PC-3 (cell line): ENCODE results near the gene RGMB. TPM values are rescaled to one million over a fixed set of nuclear protein-coding genes. Genes with fewer than 3 reads are reported as not detected.

Source experiments
- ATAC-seq: fragments of 200-7000 bp; cut with Tn5 transposase; 2 replicates; pipeline ENCODE4 v1.9.1; 2020; ENCODE audit warnings: mild to moderate bottlenecking, moderate library complexity
- BruUV-seq: library from RNA; stranded (reverse); fragments of 400-500 nt; replicated peaks from 2 replicates; lab custom pipeline; 2021; lab: Mats Ljungman, UMichigan
- CTCF ChIA-PET: fragments of 300-600 bp; sonication (Branson Sonifier 250); formaldehyde crosslinking; loops from one replicate; lab custom pipeline; 2022; ENCODE audit warnings: antibody characterized with exemption; lab: Charles Lee
- POLR2A ChIA-PET: fragments of 300-600 bp; sonication (Branson Sonifier 250); formaldehyde crosslinking; loops from one replicate; lab custom pipeline; 2022; ENCODE audit warnings: antibody characterized with exemption; ENCODE audit not compliant: unreplicated experiment; lab: Charles Lee
- DNase-seq: peaks from one replicate; pipeline ENCODE4 v3.0.0-alpha.2; 2015
- H2AFZ ChIP-seq: fragments of 300-600 bp; sonication (generic); 2 replicates; pipeline ENCODE4 v1.6.0; 2016; ENCODE audit warnings: antibody characterized with exemption, low read length
- H3F3A ChIP-seq: fragments of 300-600 bp; sonication (generic); one replicate; pipeline ENCODE4 v1.6.0; 2017; ENCODE audit warnings: antibody characterized with exemption, low read length, control low read depth, mild to moderate bottlenecking; ENCODE audit not compliant: unreplicated experiment
- H3K27ac ChIP-seq: fragments of 300-600 bp; sonication (generic); 2 replicates; pipeline ENCODE4 v1.5.1; 2016; ENCODE audit warnings: mild to moderate bottlenecking, low read length
- H3K27me3 ChIP-seq: fragments of 300-600 bp; sonication (generic); 2 replicates; pipeline ENCODE4 v1.6.1; 2016; ENCODE audit warnings: low read length, mixed read lengths
- H3K36me3 ChIP-seq: fragments of 300-600 bp; sonication (generic); 2 replicates; pipeline ENCODE4 v1.6.1; 2016; ENCODE audit warnings: low read depth, mixed run types, low read length, mixed read lengths
- H3K4me1 ChIP-seq: fragments of 300-600 bp; sonication (generic); 2 replicates; pipeline ENCODE4 v1.5.1; 2016; ENCODE audit warnings: low read length; ENCODE audit not compliant: insufficient read depth
- H3K4me2 ChIP-seq: fragments of 300-600 bp; sonication (generic); 2 replicates; pipeline ENCODE4 v1.6.0; 2016; ENCODE audit warnings: low read length
- H3K4me3 ChIP-seq: fragments of 300-600 bp; sonication (generic); 2 replicates; pipeline ENCODE4 v1.5.1; 2016; ENCODE audit warnings: mild to moderate bottlenecking, low read length, mixed read lengths
- H3K79me2 ChIP-seq: fragments of 300-600 bp; sonication (generic); 2 replicates; pipeline ENCODE4 v1.6.1; 2017; ENCODE audit warnings: low read length, mixed read lengths
- H3K9ac ChIP-seq: fragments of 300-600 bp; sonication (generic); 2 replicates; pipeline ENCODE4 v1.6.0; 2016; ENCODE audit warnings: mild to moderate bottlenecking, low read length
- H3K9me2 ChIP-seq: fragments of 300-600 bp; sonication (generic); replicated peaks from 2 replicates; pipeline ENCODE4 v1.6.1; 2016; ENCODE audit warnings: mixed run types, low read length, mixed read lengths
- H3K9me3 ChIP-seq: fragments of 300-600 bp; sonication (generic); 2 replicates; pipeline ENCODE4 v1.6.1; 2016; ENCODE audit warnings: low read length, mixed read lengths
- H4K20me1 ChIP-seq: fragments of 300-600 bp; sonication (generic); 2 replicates; pipeline ENCODE4 v1.6.1; 2016; ENCODE audit warnings: low read length, mixed read lengths
- CTCF ChIP-seq: fragments of 300-600 bp; sonication (generic); conservative IDR thresholded peaks from 2 replicates; pipeline ENCODE4 v1.5.1; 2017; ENCODE audit warnings: antibody characterized with exemption, low read depth, mild to moderate bottlenecking, low read length
- EZH2 ChIP-seq: fragments of 300-600 bp; sonication (generic); IDR thresholded peaks from one replicate; pipeline ENCODE4 v1.6.1; 2017; ENCODE audit warnings: antibody characterized with exemption, mild to moderate bottlenecking, low read length; ENCODE audit not compliant: unreplicated experiment
- EZH2phosphoT487 ChIP-seq: fragments of 300-600 bp; sonication (generic); IDR thresholded peaks from 2 replicates; pipeline ENCODE4 v1.6.1; 2018; ENCODE audit warnings: mild to moderate bottlenecking, antibody characterized with exemption, low read length, borderline replicate concordance
- intact Hi-C: fragments of 100-400 bp; cut with micrococcal nuclease; formaldehyde crosslinking; loops from 2 replicates; pipeline ENCODE4 v1.9.0; 2023
- total RNA-seq: library from RNA; depleted of rRNA; stranded (reverse); fragments of >200 nt; gene quantifications from 2 replicates; pipeline ENCODE4 v1.2.3, GENCODE V29; 2014

RGMB gene
- total RNA-seq, 1 experiment from 2014 or later = 31.1 TPM

DNA sequence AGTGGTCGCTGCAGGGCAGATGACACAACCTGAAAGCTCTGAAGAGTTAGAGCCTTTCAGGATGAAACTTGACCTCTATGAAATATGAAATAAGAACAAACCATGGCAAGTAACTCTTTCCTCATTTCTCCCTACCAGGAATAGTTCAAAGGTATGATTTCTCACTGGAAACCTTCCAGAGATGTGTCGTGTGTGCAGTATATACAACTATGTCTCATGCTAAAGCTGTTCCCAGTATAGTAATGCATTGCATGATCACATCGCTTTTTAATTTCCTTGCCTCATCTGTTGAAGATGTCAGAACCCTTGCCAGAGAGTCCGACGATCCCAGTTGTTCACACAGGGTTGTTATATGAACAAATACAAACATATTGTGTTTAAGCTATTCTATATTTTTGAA lies 45.8 kb upstream of the RGMB start:
- H3K36me3 ChIP-seq = no peaks in the 10 kb centered on the region
- intact Hi-C loops = no loop called here
- no peak overlapping the region for H3K9ac ChIP-seq
- H3F3A ChIP-seq = no peaks in the 10 kb centered on the region
- CTCF ChIA-PET = no interaction called here
- POLR2A ChIA-PET = no interaction called here
- H3K79me2 ChIP-seq = no peaks in the 10 kb centered on the region
- DNase-seq = no peak
- no peaks in the 10 kb centered on the region for H3K9me2 ChIP-seq
- TF ChIP-seq EZH2phosphoT487 (no peak), EZH2 (no peak), CTCF (no peak)
- no peak overlapping the region for H3K4me3 ChIP-seq
- H2AFZ ChIP-seq = no peak overlapping the region; the same call in 1 of the 2 replicates
- no peaks in the 10 kb centered on the region for H4K20me1 ChIP-seq
- no peaks in the 10 kb centered on the region for H3K4me1 ChIP-seq
- H3K27me3 ChIP-seq = no peaks in the 10 kb centered on the region
- H3K4me2 ChIP-seq = no peak overlapping the region
- no peaks in the 10 kb centered on the region for H3K9me3 ChIP-seq
- H3K27ac ChIP-seq = no peak overlapping the region
- ATAC-seq = no peak
- BruUV-seq = no TSS peak

DNA sequence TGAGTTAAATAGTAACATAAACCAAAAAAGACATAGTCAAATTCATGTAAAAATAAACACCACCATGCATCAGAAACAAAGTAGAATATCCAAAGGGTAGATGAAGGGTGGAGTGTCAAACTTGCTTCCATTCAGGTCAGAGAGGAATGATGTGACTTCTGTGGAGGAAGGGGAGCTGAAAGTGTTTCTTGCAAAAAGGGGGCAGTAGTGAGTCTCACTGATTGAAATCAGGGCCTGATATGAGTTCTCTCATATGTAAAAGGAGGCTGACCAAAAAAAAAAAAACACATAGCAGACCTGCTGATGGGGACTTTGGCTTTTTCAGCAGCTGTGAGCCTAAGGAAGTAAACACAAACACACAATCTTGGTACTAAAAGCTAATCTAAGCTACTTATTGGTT lies 38.8 kb upstream of the RGMB start:
- no TSS peak for BruUV-seq
- Histone ChIP-seq H3K9ac (no peak overlapping the region), H4K20me1 (no peaks in the 10 kb centered on the region), H3K27me3 (no peaks in the 10 kb centered on the region), H3K36me3 (no peaks in the 10 kb centered on the region), H3K27ac (no peak overlapping the region), H3K4me2 (no peak overlapping the region), H3K4me3 (no peak overlapping the region), H3F3A (no peaks in the 10 kb centered on the region), H2AFZ (no peak overlapping the region), H3K79me2 (no peaks in the 10 kb centered on the region), H3K9me2 (no peaks in the 10 kb centered on the region), H3K9me3 (no peaks in the 10 kb centered on the region), H3K4me1 (peaks cover 9% of the 10 kb centered on the region; the same call in 1 of the 2 replicates)
- intact Hi-C loops = no loop called here
- ATAC-seq = no peak
- POLR2A ChIA-PET = interaction anchor here (0.6 kb wide), 1 partner anchor 319 kb away, joined by 3 read pairs; no protein-coding TSS in a partner anchor
- no peak for DNase-seq
- peak; percentile 54 for TF ChIP-seq CTCF
- TF ChIP-seq EZH2 = no peak
- CTCF ChIA-PET = no interaction called here

DNA sequence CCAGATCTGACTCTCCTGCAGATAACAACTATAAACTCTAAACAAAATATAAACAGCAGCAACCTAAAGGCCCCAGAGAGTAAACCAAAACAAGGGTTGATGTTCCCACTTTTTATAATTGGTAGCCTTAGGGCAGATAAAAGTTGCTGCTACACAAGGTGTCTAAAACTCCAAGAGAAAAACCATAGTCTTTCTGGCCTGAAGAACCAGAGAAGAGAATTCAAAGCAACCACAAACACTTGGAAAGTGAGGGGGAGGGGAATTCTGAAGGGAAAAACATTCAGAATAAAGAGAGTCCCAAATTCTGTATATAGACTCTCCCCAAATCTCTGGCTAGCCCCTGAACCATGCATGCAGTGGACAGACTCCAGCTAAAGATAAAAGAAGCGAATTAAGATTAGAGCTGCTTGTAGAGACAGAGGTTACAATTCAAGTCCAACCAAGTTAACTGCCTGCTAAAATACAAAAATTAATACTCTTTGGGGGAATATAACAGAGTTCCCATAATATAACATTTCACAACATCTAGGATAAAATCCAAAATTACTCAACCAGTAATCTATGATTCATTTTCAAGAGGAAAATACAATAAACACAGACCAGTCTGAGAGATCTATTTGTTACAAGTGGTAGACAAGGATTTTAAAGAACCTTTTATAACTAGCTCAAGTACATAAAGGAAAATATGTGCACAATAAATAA lies 37.5 kb upstream of the RGMB start:
- Histone ChIP-seq H3K27ac (no peak overlapping the region), H3K9me3 (no peaks in the 10 kb centered on the region), H3F3A (no peaks in the 10 kb centered on the region), H3K4me3 (no peak overlapping the region), H3K9ac (no peak overlapping the region), H3K4me1 (peaks cover 9% of the 10 kb centered on the region; the same call in 1 of the 2 replicates), H4K20me1 (no peaks in the 10 kb centered on the region), H3K36me3 (no peaks in the 10 kb centered on the region), H3K9me2 (no peaks in the 10 kb centered on the region), H3K4me2 (no peak overlapping the region), H2AFZ (no peak overlapping the region), H3K79me2 (no peaks in the 10 kb centered on the region), H3K27me3 (no peaks in the 10 kb centered on the region)
- ATAC-seq = peak; percentile 29; the same call in 1 of the 2 replicates
- no peak for TF ChIP-seq EZH2phosphoT487
- no peak for TF ChIP-seq CTCF
- peak; percentile 54 for DNase-seq
- ChIA-PET CTCF (no interaction called here), POLR2A (no interaction called here)
- intact Hi-C loops = no loop called here
- BruUV-seq = no TSS peak
